Mesendoderm (in vitro differentiated cells): ENCODE measurements around the gene INO80.

ENCODE experiments used
- DNase-seq: peaks from one replicate; pipeline ENCODE4 v3.0.0; 2013
- H2AK5ac ChIP-seq: 2 replicates; pipeline ENCODE4 v1.6.1; 2013; ENCODE audit warnings: low read length, inconsistent platforms
- H2BK120ac ChIP-seq: 2 replicates; pipeline ENCODE4 v1.6.1; 2013; ENCODE audit warnings: low read depth, mild to moderate bottlenecking, low read length, moderate library complexity, mixed read lengths
- H2BK15ac ChIP-seq: replicated peaks from 2 replicates; pipeline ENCODE4 v1.6.1; 2013; ENCODE audit warnings: low read depth, mild to moderate bottlenecking, moderate library complexity
- H2BK5ac ChIP-seq: 2 replicates; pipeline ENCODE4 v1.6.1; 2013; ENCODE audit warnings: low read length, inconsistent platforms
- H3K18ac ChIP-seq: 2 replicates; pipeline ENCODE4 v1.6.1; 2013; ENCODE audit warnings: mild to moderate bottlenecking, low read length, mixed read lengths
- H3K23ac ChIP-seq: one replicate; pipeline ENCODE4 v1.6.1; 2013; ENCODE audit warnings: low read length
- H3K27ac ChIP-seq: 2 replicates; pipeline ENCODE4 v1.5.1; 2013; ENCODE audit warnings: low read depth, mild to moderate bottlenecking, inconsistent platforms, low read length, moderate library complexity
- H3K27me3 ChIP-seq: 2 replicates; pipeline ENCODE4 v1.6.1; 2013; ENCODE audit warnings: low read length, control low read depth, mild to moderate bottlenecking, inconsistent platforms; ENCODE audit not compliant: insufficient read depth, poor library complexity
- H3K36me3 ChIP-seq: 2 replicates; pipeline ENCODE4 v1.6.1; 2013; ENCODE audit warnings: low read length, inconsistent platforms; ENCODE audit not compliant: control insufficient read depth, insufficient read depth
- H3K4ac ChIP-seq: one replicate; pipeline ENCODE4 v1.6.1; 2013; ENCODE audit warnings: low read depth, mild to moderate bottlenecking, low read length, moderate library complexity
- H3K4me1 ChIP-seq: 2 replicates; pipeline ENCODE4 v1.6.1; 2013; ENCODE audit warnings: low read depth, low read length, inconsistent platforms; ENCODE audit not compliant: control insufficient read depth
- H3K4me2 ChIP-seq: 2 replicates; pipeline ENCODE4 v1.6.1; 2013; ENCODE audit warnings: low read length
- H3K4me3 ChIP-seq: 2 replicates; pipeline ENCODE4 v1.5.1; 2013; ENCODE audit warnings: mild to moderate bottlenecking, low read length
- H3K56ac ChIP-seq: one replicate; pipeline ENCODE4 v1.6.1; 2013; ENCODE audit warnings: low read length
- H3K79me1 ChIP-seq: 2 replicates; pipeline ENCODE4 v1.6.1; 2013; ENCODE audit warnings: low read length, inconsistent platforms
- H3K79me2 ChIP-seq: 2 replicates; pipeline ENCODE4 v1.6.1; 2013; ENCODE audit warnings: mild to moderate bottlenecking, low read length; ENCODE audit not compliant: control insufficient read depth, insufficient read depth
- H3K9ac ChIP-seq: 2 replicates; pipeline ENCODE4 v1.6.1; 2013; ENCODE audit warnings: low read length, inconsistent platforms
- H4K5ac ChIP-seq: one replicate; pipeline ENCODE4 v1.6.1; 2013; ENCODE audit warnings: low read length
- H4K8ac ChIP-seq: one replicate; pipeline ENCODE4 v1.6.1; 2013; ENCODE audit warnings: low read depth, mild to moderate bottlenecking, control low read depth, low read length, moderate library complexity
- WGBS: extraction: QIAGEN DNeasy Blood & Tissue Kit; methylation state at CpG from one replicate; pipeline ENCODE4 v1.1.7; 2013; ENCODE audit warnings: low lambda C conversion rate, missing lambda C conversion rate; ENCODE audit not compliant: insufficient coverage; ENCODE audit errors: extremely low coverage; 5-methylcytosine and 5-hydroxymethylcytosine counted together

Gene INO80

GRCh38 chr15:40941068-40941527 lies 175.0 kb downstream of the INO80 start:
- H3K9ac ChIP-seq = peak overlapping the region; percentile 63
- no peak overlapping the region for H3K27ac ChIP-seq
- DNase-seq = no peak
- H3K79me1 ChIP-seq = no peaks in the 10 kb centered on the region
- peak overlapping the region; percentile 81 for H3K4me2 ChIP-seq
- no peaks in the 10 kb centered on the region for H3K79me2 ChIP-seq
- no peak overlapping the region for H2BK120ac ChIP-seq
- H4K8ac ChIP-seq = no peak overlapping the region
- peaks cover 1% of the 10 kb centered on the region for H3K4me1 ChIP-seq
- no peaks in the 10 kb centered on the region for H3K36me3 ChIP-seq
- no peak overlapping the region for H3K4ac ChIP-seq
- H4K5ac ChIP-seq = no peak overlapping the region
- no peaks in the 10 kb centered on the region for H3K27me3 ChIP-seq
- no peak overlapping the region for H2BK5ac ChIP-seq
- H3K23ac ChIP-seq = no peak overlapping the region
- peak overlapping the region; percentile 80 for H3K56ac ChIP-seq
- H2AK5ac ChIP-seq = no peak overlapping the region
- no peak overlapping the region for H2BK15ac ChIP-seq
- no CpG with 5 or more reads among the region's 7 CpGs for WGBS
- H3K4me3 ChIP-seq = no peak overlapping the region
- no peak overlapping the region for H3K18ac ChIP-seq

- Histone ChIP-seq H4K5ac (no peak overlapping the region), H3K4me1 (peaks cover 1% of the 10 kb centered on the region), H3K4ac (no peak overlapping the region), H3K18ac (no peak overlapping the region), H2AK5ac (no peak overlapping the region), H3K27ac (no peak overlapping the region), H3K79me1 (no peaks in the 10 kb centered on the region), H2BK5ac (no peak overlapping the region), H3K27me3 (no peaks in the 10 kb centered on the region), H3K56ac (no peak overlapping the region), H3K23ac (no peak overlapping the region), H3K4me3 (no peak overlapping the region), H3K79me2 (no peaks in the 10 kb centered on the region), H3K36me3 (no peaks in the 10 kb centered on the region), H3K9ac (no peak overlapping the region), H4K8ac (no peak overlapping the region), H2BK15ac (no peak overlapping the region), H3K4me2 (no peak overlapping the region), H2BK120ac (no peak overlapping the region)
- no CpG with 5 or more reads among the region's 15 CpGs for WGBS
- no peak for DNase-seq
These were observed 175.7 kb downstream of the INO80 start for GRCh38 chr15:40940296-40940801.

GRCh38 chr15:40938536-40938870 lies 177.6 kb downstream of the INO80 start:
- no peak overlapping the region for H3K56ac ChIP-seq
- H2AK5ac ChIP-seq = no peak overlapping the region
- no peak overlapping the region for H2BK5ac ChIP-seq
- H4K8ac ChIP-seq = no peak overlapping the region
- no peak overlapping the region for H3K23ac ChIP-seq
- peaks cover 1% of the 10 kb centered on the region for H3K4me1 ChIP-seq
- no peak overlapping the region for H3K4me2 ChIP-seq
- H3K27me3 ChIP-seq = no peaks in the 10 kb centered on the region
- no peak for DNase-seq
- no peak overlapping the region for H3K18ac ChIP-seq
- no peak overlapping the region for H3K27ac ChIP-seq
- no peak overlapping the region for H2BK120ac ChIP-seq
- H3K4ac ChIP-seq = no peak overlapping the region
- no peaks in the 10 kb centered on the region for H3K36me3 ChIP-seq
- H3K79me2 ChIP-seq = no peaks in the 10 kb centered on the region
- H3K4me3 ChIP-seq = no peak overlapping the region
- no peak overlapping the region for H2BK15ac ChIP-seq
- no peak overlapping the region for H4K5ac ChIP-seq
- no CpG with 5 or more reads among the region's 6 CpGs for WGBS
- no peaks in the 10 kb centered on the region for H3K79me1 ChIP-seq
- H3K9ac ChIP-seq = no peak overlapping the region

GRCh38 chr15:40937762-40938535 lies 178.1 kb downstream of the INO80 start:
- Histone ChIP-seq H3K23ac (no peak overlapping the region), H3K4ac (no peak overlapping the region), H3K4me2 (no peak overlapping the region), H3K18ac (no peak overlapping the region), H3K56ac (no peak overlapping the region), H3K27ac (no peak overlapping the region), H3K27me3 (no peaks in the 10 kb centered on the region), H3K4me1 (peaks cover 1% of the 10 kb centered on the region), H3K79me1 (no peaks in the 10 kb centered on the region), H3K36me3 (no peaks in the 10 kb centered on the region), H4K8ac (no peak overlapping the region), H2AK5ac (no peak overlapping the region), H3K9ac (no peak overlapping the region), H3K4me3 (no peak overlapping the region), H2BK15ac (no peak overlapping the region), H4K5ac (no peak overlapping the region), H2BK5ac (no peak overlapping the region), H2BK120ac (no peak overlapping the region), H3K79me2 (no peaks in the 10 kb centered on the region)
- no CpG with 5 or more reads among the region's 19 CpGs for WGBS
- no peak for DNase-seq

GRCh38 chr15:40936709-40937666 lies 179.1 kb downstream of the INO80 start:
- H3K27ac ChIP-seq = no peak overlapping the region

More at GRCh38 chr15:40936709-40937666, 179.1 kb downstream of the INO80 start:
- Histone ChIP-seq H2AK5ac (no peak overlapping the region), H3K23ac (peak overlapping the region; percentile 94), H4K5ac (no peak overlapping the region), H3K4me2 (no peak overlapping the region), H3K79me2 (no peaks in the 10 kb centered on the region), H2BK5ac (no peak overlapping the region), H3K36me3 (no peaks in the 10 kb centered on the region), H3K4me1 (no peaks in the 10 kb centered on the region), H2BK15ac (no peak overlapping the region), H3K56ac (no peak overlapping the region), H3K9ac (no peak overlapping the region), H3K18ac (no peak overlapping the region), H3K4me3 (no peak overlapping the region), H3K79me1 (no peaks in the 10 kb centered on the region), H3K4ac (no peak overlapping the region), H4K8ac (no peak overlapping the region), H3K27me3 (no peaks in the 10 kb centered on the region), H2BK120ac (no peak overlapping the region)
- peak; percentile 64 for DNase-seq
- WGBS = no CpG with 5 or more reads among the region's 15 CpGs
